KMS-11 (cell line): ENCODE measurements around the gene SYNPO2L.
"Not testable (repeated sequence)": the region's sequence is repeated elsewhere in the genome, so short reads cannot be mapped to it uniquely, and the experiment has no call there.

Experiments used
- H2AFZ ChIP-seq: fragments of 200-600 bp; sonication (generic); 2 replicates; pipeline ENCODE4 v1.6.1; 2016; ENCODE audit warnings: antibody characterized with exemption, mixed run types, low read depth
- H3K27ac ChIP-seq: fragments of 200-600 bp; sonication (generic); 2 replicates; pipeline ENCODE4 v1.6.1; 2016; ENCODE audit warnings: mild to moderate bottlenecking, mixed run types
- H3K27me3 ChIP-seq: fragments of 200-600 bp; sonication (generic); 2 replicates; pipeline ENCODE4 v1.6.1; 2017; ENCODE audit warnings: mild to moderate bottlenecking, low read depth, mixed run types, moderate library complexity; ENCODE audit not compliant: insufficient read depth
- H3K36me3 ChIP-seq: fragments of 200-600 bp; sonication (generic); 2 replicates; pipeline ENCODE4 v1.6.1; 2017; ENCODE audit warnings: mild to moderate bottlenecking, mixed run types; ENCODE audit not compliant: insufficient read depth
- H3K4me1 ChIP-seq: fragments of 200-600 bp; sonication (generic); 2 replicates; pipeline ENCODE4 v1.6.1; 2016; ENCODE audit warnings: mild to moderate bottlenecking, low read depth, mixed run types; ENCODE audit not compliant: poor library complexity, severe bottlenecking
- H3K4me2 ChIP-seq: fragments of 200-600 bp; sonication (generic); 2 replicates; pipeline ENCODE4 v1.7.0; 2016; ENCODE audit warnings: mild to moderate bottlenecking, mixed run types
- H3K4me3 ChIP-seq: fragments of 200-600 bp; sonication (generic); IDR thresholded peaks from 2 replicates; pipeline ENCODE4 v1.6.1; 2017; ENCODE audit warnings: low read depth, low read length, mixed read lengths; ENCODE audit not compliant: insufficient read depth
- H3K79me2 ChIP-seq: fragments of 200-600 bp; sonication (generic); 2 replicates; pipeline ENCODE4 v1.6.1; 2016; ENCODE audit warnings: low read depth, mixed run types; ENCODE audit not compliant: insufficient read depth
- H3K9ac ChIP-seq: fragments of 200-600 bp; sonication (generic); 2 replicates; pipeline ENCODE4 v1.6.1; 2016; ENCODE audit warnings: mild to moderate bottlenecking, mixed run types
- H4K20me1 ChIP-seq: fragments of 200-600 bp; sonication (generic); 2 replicates; pipeline ENCODE4 v1.6.1; 2016; ENCODE audit warnings: mild to moderate bottlenecking, mixed run types; ENCODE audit not compliant: insufficient read depth
- CTCF ChIP-seq: fragments of 200-600 bp; sonication (generic); conservative IDR thresholded peaks from 2 replicates; pipeline ENCODE4 v1.6.1; 2017; ENCODE audit warnings: low read depth, mild to moderate bottlenecking, antibody characterized with exemption, low read length, moderate library complexity, mixed read lengths

SYNPO2L gene

GRCh38 chr10:73666153-73666809 is 10.5 kb upstream of the SYNPO2L start:
- not testable (repeated sequence) for H3K27me3 ChIP-seq, H3K4me3 ChIP-seq, H3K36me3 ChIP-seq, H2AFZ ChIP-seq, H3K79me2 ChIP-seq, H3K4me1 ChIP-seq, H3K4me2 ChIP-seq, H3K27ac ChIP-seq, H4K20me1 ChIP-seq, H3K9ac ChIP-seq

GRCh38 chr10:73665581-73665980 is 9.8 kb upstream of the SYNPO2L start:
- not testable (repeated sequence) for H4K20me1 ChIP-seq, H2AFZ ChIP-seq, H3K79me2 ChIP-seq, H3K36me3 ChIP-seq, H3K27me3 ChIP-seq, H3K9ac ChIP-seq, H3K4me1 ChIP-seq, H3K27ac ChIP-seq, H3K4me3 ChIP-seq, H3K4me2 ChIP-seq

- not testable (repeated sequence) for H3K79me2 ChIP-seq, H3K4me2 ChIP-seq, H3K27ac ChIP-seq, H3K36me3 ChIP-seq, H4K20me1 ChIP-seq, H3K27me3 ChIP-seq, H3K4me3 ChIP-seq, H3K9ac ChIP-seq, H3K4me1 ChIP-seq, H2AFZ ChIP-seq
Observed at GRCh38 chr10:73664156-73665040, 8.6 kb upstream of the SYNPO2L start.

- not testable (repeated sequence) for H2AFZ ChIP-seq, H3K36me3 ChIP-seq, H3K9ac ChIP-seq, H3K4me2 ChIP-seq, H3K4me3 ChIP-seq, H3K79me2 ChIP-seq, H3K27ac ChIP-seq, H3K4me1 ChIP-seq, H3K27me3 ChIP-seq, H4K20me1 ChIP-seq
Observed at GRCh38 chr10:73663621-73664020, 7.8 kb upstream of the SYNPO2L start.

GRCh38 chr10:73662705-73663104 is 6.9 kb upstream of the SYNPO2L start:
- H3K79me2 ChIP-seq, H3K4me3 ChIP-seq, H3K27me3 ChIP-seq, H2AFZ ChIP-seq, H3K9ac ChIP-seq, H4K20me1 ChIP-seq, H3K36me3 ChIP-seq, H3K4me2 ChIP-seq, H3K27ac ChIP-seq, H3K4me1 ChIP-seq: not testable (repeated sequence)

GRCh38 chr10:73655257-73655989 is 406 bp downstream of the SYNPO2L start:
- H3K27ac ChIP-seq = no peak overlapping the region
- H3K4me1 ChIP-seq = peaks cover 5% of the 10 kb centered on the region
- no peaks in the 10 kb centered on the region for H3K27me3 ChIP-seq
- no peak overlapping the region for H3K4me2 ChIP-seq
- TF ChIP-seq CTCF = no peak
- no peak overlapping the region for H3K4me3 ChIP-seq
- H2AFZ ChIP-seq = no peak overlapping the region
- no peaks in the 10 kb centered on the region for H3K79me2 ChIP-seq
- H3K9ac ChIP-seq = no peak overlapping the region
- no peaks in the 10 kb centered on the region for H3K36me3 ChIP-seq
- no peaks in the 10 kb centered on the region for H4K20me1 ChIP-seq
